ENCODE results near the gene M1AP.

Gene M1AP

GRCh38 chr2:74648009-74648443 lies at the start of gene M1AP:
Gene M1AP, minus strand, starts transcription at chr2:74648330. Its CDS starts 8,055 bp downstream, at chr2:74640275.
- H3K27ac ChIP-seq (ENCODE audit: low read depth, low read length), result no peak within 1 kb of the TSS
- H3K36me3 ChIP-seq (ENCODE audit: control insufficient read depth, insufficient read depth, low read length), result no peaks in the 10 kb centered on the region
- peak within 1 kb of the TSS; percentile 41 for H3K9ac ChIP-seq (ENCODE audit: low read length)
- H3K4me3 ChIP-seq (ENCODE audit: low read depth, low read length), result peak within 1 kb of the TSS; percentile 74
- H3K27me3 ChIP-seq (ENCODE audit: control insufficient read depth, insufficient read depth, low read length), result peaks cover 17% of the 10 kb centered on the region
- no peaks in the 10 kb centered on the region for H3K9me3 ChIP-seq (ENCODE audit: control insufficient read depth, insufficient read depth, low read depth, low read length)
- peaks cover 2% of the 10 kb centered on the region; the same call in 1 of the 2 replicates for H3K4me1 ChIP-seq (ENCODE audit: control insufficient read depth, insufficient read depth, low read length)

- Histone ChIP-seq H3K9me3 (ENCODE audit: control insufficient read depth, insufficient read depth, low read depth, low read length) (no peaks in the 10 kb centered on the region), H3K36me3 (ENCODE audit: control insufficient read depth, insufficient read depth, low read length) (no peaks in the 10 kb centered on the region), H3K9ac (ENCODE audit: low read length) (no peak overlapping the region), H3K27ac (ENCODE audit: low read depth, low read length) (no peak overlapping the region), H3K27me3 (ENCODE audit: control insufficient read depth, insufficient read depth, low read length) (0 out of 2 replicates have a peak, but pooled peaks cover 3% of the 10 kb centered on the region), H3K4me1 (ENCODE audit: control insufficient read depth, insufficient read depth, low read length) (peaks cover 9% of the 10 kb centered on the region), H3K4me3 (ENCODE audit: low read depth, low read length) (no peak overlapping the region)
Observed at GRCh38 chr2:74696829-74697228, 48.7 kb upstream of the M1AP start.

- Histone ChIP-seq H3K9ac (ENCODE audit: low read length) (no peak overlapping the region), H3K4me1 (ENCODE audit: control insufficient read depth, insufficient read depth, low read length) (no peaks in the 10 kb centered on the region), H3K27ac (ENCODE audit: low read depth, low read length) (no peak overlapping the region), H3K27me3 (ENCODE audit: control insufficient read depth, insufficient read depth, low read length) (0 out of 2 replicates have a peak, but pooled peaks cover 3% of the 10 kb centered on the region), H3K4me3 (ENCODE audit: low read depth, low read length) (no peak overlapping the region), H3K36me3 (ENCODE audit: control insufficient read depth, insufficient read depth, low read length) (no peaks in the 10 kb centered on the region), H3K9me3 (ENCODE audit: control insufficient read depth, insufficient read depth, low read depth, low read length) (no peaks in the 10 kb centered on the region)
Observed at GRCh38 chr2:74695663-74696062, 47.5 kb upstream of the M1AP start.

- H3K27me3 ChIP-seq (ENCODE audit: control insufficient read depth, insufficient read depth, low read length), result no peaks in the 10 kb centered on the region
- H3K4me3 ChIP-seq (ENCODE audit: low read depth, low read length), result no peak overlapping the region
- no peaks in the 10 kb centered on the region for H3K4me1 ChIP-seq (ENCODE audit: control insufficient read depth, insufficient read depth, low read length)
- no peak overlapping the region for H3K9ac ChIP-seq (ENCODE audit: low read length)
- no peak overlapping the region for H3K27ac ChIP-seq (ENCODE audit: low read depth, low read length)
- no peaks in the 10 kb centered on the region for H3K36me3 ChIP-seq (ENCODE audit: control insufficient read depth, insufficient read depth, low read length)
- H3K9me3 ChIP-seq (ENCODE audit: control insufficient read depth, insufficient read depth, low read depth, low read length), result no peaks in the 10 kb centered on the region
Observed at GRCh38 chr2:74694281-74694680, 46.2 kb upstream of the M1AP start.

- Histone ChIP-seq H3K9me3 (ENCODE audit: control insufficient read depth, insufficient read depth, low read depth, low read length) (no peaks in the 10 kb centered on the region), H3K4me3 (ENCODE audit: low read depth, low read length) (no peak overlapping the region), H3K4me1 (ENCODE audit: control insufficient read depth, insufficient read depth, low read length) (no peaks in the 10 kb centered on the region)
Observed at GRCh38 chr2:74693668-74694067, 45.5 kb upstream of the M1AP start.

GRCh38 chr2:74693213-74693612 lies 45.1 kb upstream of the M1AP start:
- H3K27me3 ChIP-seq (ENCODE audit: control insufficient read depth, insufficient read depth, low read length), result no peaks in the 10 kb centered on the region
- no peaks in the 10 kb centered on the region for H3K36me3 ChIP-seq (ENCODE audit: control insufficient read depth, insufficient read depth, low read length)
- no peak overlapping the region for H3K9ac ChIP-seq (ENCODE audit: low read length)
- H3K4me1 ChIP-seq (ENCODE audit: control insufficient read depth, insufficient read depth, low read length), result no peaks in the 10 kb centered on the region
- H3K9me3 ChIP-seq (ENCODE audit: control insufficient read depth, insufficient read depth, low read depth, low read length), result no peaks in the 10 kb centered on the region
- no peak overlapping the region for H3K27ac ChIP-seq (ENCODE audit: low read depth, low read length)
- no peak overlapping the region for H3K4me3 ChIP-seq (ENCODE audit: low read depth, low read length)

More at GRCh38 chr2:74693668-74694067, 45.5 kb upstream of the M1AP start:
- Histone ChIP-seq H3K27me3 (ENCODE audit: control insufficient read depth, insufficient read depth, low read length) (no peaks in the 10 kb centered on the region), H3K36me3 (ENCODE audit: control insufficient read depth, insufficient read depth, low read length) (no peaks in the 10 kb centered on the region), H3K27ac (ENCODE audit: low read depth, low read length) (no peak overlapping the region), H3K9ac (ENCODE audit: low read length) (no peak overlapping the region)

GRCh38 chr2:74691929-74692328 lies 43.8 kb upstream of the M1AP start:
- Histone ChIP-seq H3K9ac (ENCODE audit: low read length) (no peak overlapping the region), H3K9me3 (ENCODE audit: control insufficient read depth, insufficient read depth, low read depth, low read length) (no peaks in the 10 kb centered on the region), H3K27ac (ENCODE audit: low read depth, low read length) (no peak overlapping the region), H3K36me3 (ENCODE audit: control insufficient read depth, insufficient read depth, low read length) (no peaks in the 10 kb centered on the region), H3K4me1 (ENCODE audit: control insufficient read depth, insufficient read depth, low read length) (no peaks in the 10 kb centered on the region), H3K4me3 (ENCODE audit: low read depth, low read length) (no peak overlapping the region), H3K27me3 (ENCODE audit: control insufficient read depth, insufficient read depth, low read length) (no peaks in the 10 kb centered on the region)

GRCh38 chr2:74690571-74690970 lies 42.4 kb upstream of the M1AP start:
- no peaks in the 10 kb centered on the region for H3K4me1 ChIP-seq (ENCODE audit: control insufficient read depth, insufficient read depth, low read length)
- no peak overlapping the region for H3K9ac ChIP-seq (ENCODE audit: low read length)
- no peaks in the 10 kb centered on the region for H3K36me3 ChIP-seq (ENCODE audit: control insufficient read depth, insufficient read depth, low read length)
- H3K9me3 ChIP-seq (ENCODE audit: control insufficient read depth, insufficient read depth, low read depth, low read length), result no peaks in the 10 kb centered on the region
- no peak overlapping the region for H3K4me3 ChIP-seq (ENCODE audit: low read depth, low read length)
- no peak overlapping the region for H3K27ac ChIP-seq (ENCODE audit: low read depth, low read length)
- no peaks in the 10 kb centered on the region for H3K27me3 ChIP-seq (ENCODE audit: control insufficient read depth, insufficient read depth, low read length)

GRCh38 chr2:74689671-74690070 lies 41.5 kb upstream of the M1AP start:
- no peak overlapping the region for H3K9ac ChIP-seq (ENCODE audit: low read length)
- H3K9me3 ChIP-seq (ENCODE audit: control insufficient read depth, insufficient read depth, low read depth, low read length), result no peaks in the 10 kb centered on the region
- no peaks in the 10 kb centered on the region for H3K27me3 ChIP-seq (ENCODE audit: control insufficient read depth, insufficient read depth, low read length)
- H3K27ac ChIP-seq (ENCODE audit: low read depth, low read length), result no peak overlapping the region
- no peaks in the 10 kb centered on the region for H3K4me1 ChIP-seq (ENCODE audit: control insufficient read depth, insufficient read depth, low read length)
- no peak overlapping the region for H3K4me3 ChIP-seq (ENCODE audit: low read depth, low read length)
- H3K36me3 ChIP-seq (ENCODE audit: control insufficient read depth, insufficient read depth, low read length), result no peaks in the 10 kb centered on the region

GRCh38 chr2:74688881-74689280 lies 40.8 kb upstream of the M1AP start:
- Histone ChIP-seq H3K9me3 (ENCODE audit: control insufficient read depth, insufficient read depth, low read depth, low read length) (no peaks in the 10 kb centered on the region), H3K9ac (ENCODE audit: low read length) (no peak overlapping the region), H3K36me3 (ENCODE audit: control insufficient read depth, insufficient read depth, low read length) (no peaks in the 10 kb centered on the region), H3K27me3 (ENCODE audit: control insufficient read depth, insufficient read depth, low read length) (no peaks in the 10 kb centered on the region), H3K4me3 (ENCODE audit: low read depth, low read length) (no peak overlapping the region), H3K27ac (ENCODE audit: low read depth, low read length) (no peak overlapping the region), H3K4me1 (ENCODE audit: control insufficient read depth, insufficient read depth, low read length) (no peaks in the 10 kb centered on the region)

GRCh38 chr2:74685408-74685807 lies 37.3 kb upstream of the M1AP start:
- Histone ChIP-seq H3K9ac (ENCODE audit: low read length) (no peak overlapping the region), H3K27me3 (ENCODE audit: control insufficient read depth, insufficient read depth, low read length) (no peaks in the 10 kb centered on the region), H3K4me3 (ENCODE audit: low read depth, low read length) (no peak overlapping the region), H3K27ac (ENCODE audit: low read depth, low read length) (no peak overlapping the region), H3K9me3 (ENCODE audit: control insufficient read depth, insufficient read depth, low read depth, low read length) (no peaks in the 10 kb centered on the region), H3K36me3 (ENCODE audit: control insufficient read depth, insufficient read depth, low read length) (no peaks in the 10 kb centered on the region), H3K4me1 (ENCODE audit: control insufficient read depth, insufficient read depth, low read length) (no peaks in the 10 kb centered on the region)

GRCh38 chr2:74682501-74682900 lies 34.4 kb upstream of the M1AP start:
- Histone ChIP-seq H3K4me3 (ENCODE audit: low read depth, low read length) (no peak overlapping the region), H3K9ac (ENCODE audit: low read length) (no peak overlapping the region), H3K4me1 (ENCODE audit: control insufficient read depth, insufficient read depth, low read length) (no peaks in the 10 kb centered on the region), H3K27me3 (ENCODE audit: control insufficient read depth, insufficient read depth, low read length) (no peaks in the 10 kb centered on the region), H3K9me3 (ENCODE audit: control insufficient read depth, insufficient read depth, low read depth, low read length) (no peaks in the 10 kb centered on the region), H3K27ac (ENCODE audit: low read depth, low read length) (no peak overlapping the region), H3K36me3 (ENCODE audit: control insufficient read depth, insufficient read depth, low read length) (no peaks in the 10 kb centered on the region; the same call in 1 of the 2 replicates)
